ENCODE measurements around the gene IL18BP.

DNA sequence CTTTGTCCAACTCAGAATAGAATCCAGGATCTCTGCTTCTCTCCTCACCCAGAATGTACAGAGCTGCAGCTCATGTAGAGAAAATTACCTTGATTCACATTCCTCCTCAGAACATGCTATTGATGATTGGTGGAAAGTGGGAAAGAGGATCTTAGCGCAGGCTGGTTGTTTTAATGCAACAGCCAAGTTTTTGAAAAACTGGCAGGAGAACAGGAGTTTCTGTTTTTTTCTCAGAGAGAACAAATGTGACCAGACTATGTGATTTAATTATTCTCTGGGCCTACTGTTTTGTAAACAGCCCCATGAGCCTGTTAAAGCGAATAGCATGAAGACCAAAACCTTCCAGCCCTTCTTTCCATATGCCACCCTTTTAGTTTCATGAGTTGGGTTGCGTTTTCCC, 19.1 kb upstream of the IL18BP start:
- TF ChIP-seq EZH2 (IDR thresholded peaks at IDR 0.05), result no peak
- TF ChIP-seq POLR2AphosphoS5 (IDR thresholded peaks at IDR 0.05; ENCODE audit: borderline replicate concordance, low read depth, low read length), result no peak
- no peak for TF ChIP-seq FOXP2 (optimal IDR thresholded peaks at IDR 0.05; ENCODE audit: control extremely low read depth, extremely low read length, insufficient read depth)

All from SK-N-MC (cell line).